ENCODE measurements around the gene OTOP1.

DNA sequence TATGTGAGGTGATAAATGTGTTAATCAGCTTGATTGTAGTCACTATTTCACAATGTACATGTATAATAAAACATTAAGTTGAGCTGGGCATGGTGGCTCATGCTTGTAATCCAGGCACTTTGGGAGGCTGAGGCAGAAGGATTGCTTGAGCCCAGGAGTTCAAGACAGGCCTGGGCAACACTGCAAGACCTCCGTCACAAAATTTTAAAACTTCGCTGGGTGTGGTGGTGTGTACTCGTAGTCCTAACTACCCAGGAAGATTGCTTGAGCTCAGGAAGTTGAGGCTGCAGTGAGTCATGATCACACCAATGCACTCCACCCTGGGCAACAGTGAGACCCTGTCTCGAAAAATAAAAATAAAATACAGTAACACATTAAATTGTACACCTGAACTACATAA, 43.1 kb upstream of the OTOP1 start:
- no peak for TF ChIP-seq CTCF (IDR thresholded peaks at IDR 0.05; ENCODE audit: low read length)
- TF ChIP-seq EZH2 (IDR thresholded peaks at IDR 0.05; ENCODE audit: borderline replicate concordance, low read length) = no peak

All from OCI-LY1 (cell line).